IMR-90 (cell line): Measurements from ENCODE around the gene PLEKHD1. TPM values are rescaled to one million over a fixed set of nuclear protein-coding genes. Genes with fewer than 3 reads are reported as not detected.

Experiments used
- ATAC-seq: fragments of 200-7000 bp; cut with Tn5 transposase; 2 replicates; pipeline ENCODE4 v1.9.1; 2020; ENCODE audit warnings: low read depth, mild to moderate bottlenecking, moderate library complexity
- BruUV-seq: library from RNA; stranded (reverse); fragments of 400-500 nt; replicated peaks from 2 replicates; lab custom pipeline; 2021; lab: Mats Ljungman, UMichigan
- CTCF ChIA-PET: fragments of 300-600 bp; formaldehyde crosslinking; extraction: SDS; loops from one replicate; lab custom pipeline; 2021; ENCODE audit warnings: antibody characterized with exemption; lab: Yijun Ruan, JAX
- POLR2A ChIA-PET: fragments of 300-600 bp; sonication (Branson Sonifier 250); formaldehyde crosslinking; loops from one replicate; lab custom pipeline; 2022; ENCODE audit warnings: antibody characterized with exemption; ENCODE audit not compliant: unreplicated experiment; lab: Charles Lee
- DNase-seq: peaks from one replicate; pipeline ENCODE4 v3.0.0; 2013
- H2AFZ ChIP-seq: replicated peaks from 2 replicates; pipeline ENCODE3; 2013; ENCODE audit warnings: low read length, mild to moderate bottlenecking; ENCODE audit not compliant: poor library complexity
- H2AK5ac ChIP-seq: 2 replicates; pipeline ENCODE4 v1.6.1; 2013; ENCODE audit warnings: low read depth, low read length, inconsistent platforms
- H2AK9ac ChIP-seq: replicated peaks from 2 replicates; pipeline ENCODE3; 2013; ENCODE audit warnings: mild to moderate bottlenecking, low read depth, low read length, moderate library complexity; ENCODE audit not compliant: poor library complexity
- H2BK120ac ChIP-seq: 2 replicates; pipeline ENCODE4 v1.6.1; 2013; ENCODE audit warnings: low read depth, low read length, inconsistent platforms
- H2BK15ac ChIP-seq: 3 replicates; pipeline ENCODE4 v1.6.1; 2013; ENCODE audit warnings: low read depth, low read length, inconsistent platforms
- H2BK20ac ChIP-seq: 2 replicates; pipeline ENCODE4 v1.6.1; 2013; ENCODE audit warnings: low read depth, mild to moderate bottlenecking, inconsistent platforms, low read length, moderate library complexity
- H2BK5ac ChIP-seq: 2 replicates; pipeline ENCODE4 v1.6.1; 2013; ENCODE audit warnings: mild to moderate bottlenecking, low read depth, low read length, inconsistent platforms; ENCODE audit not compliant: poor library complexity, severe bottlenecking
- H3K14ac ChIP-seq: replicated peaks from 2 replicates; pipeline ENCODE4 v1.6.1; 2013; ENCODE audit warnings: low read depth, low read length, inconsistent platforms
- H3K18ac ChIP-seq: 2 replicates; pipeline ENCODE4 v1.6.1; 2013; ENCODE audit warnings: low read depth, low read length, control low read depth
- H3K23ac ChIP-seq: 2 replicates; pipeline ENCODE4 v1.6.1; 2013; ENCODE audit warnings: low read depth, low read length, inconsistent platforms
- H3K27ac ChIP-seq: 2 replicates; pipeline ENCODE4 v1.5.1; 2013; ENCODE audit warnings: mild to moderate bottlenecking, control low read depth, low read length; ENCODE audit not compliant: insufficient read depth
- H3K27me3 ChIP-seq: 2 replicates; pipeline ENCODE4 v1.6.1; 2013; ENCODE audit warnings: low read length; ENCODE audit not compliant: control insufficient read depth, insufficient read depth
- H3K36me3 ChIP-seq: 2 replicates; pipeline ENCODE4 v1.6.1; 2013; ENCODE audit warnings: low read length, mixed read lengths; ENCODE audit not compliant: control insufficient read depth, insufficient read depth
- H3K4ac ChIP-seq: 2 replicates; pipeline ENCODE4 v1.6.1; 2013; ENCODE audit warnings: low read depth, low read length, inconsistent platforms
- H3K4me1 ChIP-seq: 2 replicates; pipeline ENCODE4 v1.6.1; 2013; ENCODE audit warnings: low read length, mixed read lengths; ENCODE audit not compliant: control insufficient read depth, insufficient read depth
- H3K4me2 ChIP-seq: 2 replicates; pipeline ENCODE4 v1.6.1; 2013; ENCODE audit warnings: low read depth, mild to moderate bottlenecking, control low read depth, low read length, moderate library complexity
- H3K4me3 ChIP-seq: 2 replicates; pipeline ENCODE4 v1.5.1; 2013; ENCODE audit warnings: low read depth, mild to moderate bottlenecking, control low read depth, low read length, moderate library complexity; ENCODE audit not compliant: insufficient read depth
- H3K56ac ChIP-seq: 2 replicates; pipeline ENCODE4 v1.6.1; 2013; ENCODE audit warnings: low read length, inconsistent platforms; ENCODE audit not compliant: insufficient read depth; ENCODE audit errors: extremely low read depth
- H3K79me1 ChIP-seq, 2 experiments: 2 replicates each; pipeline ENCODE4 v1.6.1; 2013; ENCODE audit warnings: low read length in 2 of 2, inconsistent platforms in 1 of 2, low read depth in 1 of 2
- H3K9ac ChIP-seq: 2 replicates; pipeline ENCODE4 v1.6.1; 2013; ENCODE audit warnings: low read depth, low read length, control low read depth
- H3K9me1 ChIP-seq: 2 replicates; pipeline ENCODE4 v1.6.1; 2013; ENCODE audit warnings: low read length, inconsistent platforms; ENCODE audit not compliant: insufficient read depth
- H3K9me3 ChIP-seq: 2 replicates; pipeline ENCODE4 v1.6.1; 2013; ENCODE audit warnings: low read length; ENCODE audit not compliant: control insufficient read depth, insufficient read depth
- H4K20me1 ChIP-seq: 2 replicates; pipeline ENCODE4 v1.6.1; 2013; ENCODE audit warnings: low read length, inconsistent platforms; ENCODE audit not compliant: insufficient read depth
- H4K5ac ChIP-seq: 2 replicates; pipeline ENCODE4 v1.6.1; 2013; ENCODE audit warnings: mild to moderate bottlenecking, low read depth, low read length, control low read depth
- H4K8ac ChIP-seq, 2 experiments: 2 replicates each; pipeline ENCODE4 v1.6.1; 2013; ENCODE audit warnings: low read depth in 2 of 2, low read length in 2 of 2, control low read depth in 1 of 2, inconsistent platforms in 1 of 2
- H4K91ac ChIP-seq: 2 replicates; pipeline ENCODE4 v1.6.1; 2013; ENCODE audit warnings: low read depth, low read length, inconsistent platforms; ENCODE audit not compliant: insufficient read depth
- BHLHE40 ChIP-seq: fragments of 150-350 bp; IDR thresholded peaks from 2 replicates; pipeline ENCODE4 v1.6.1; 2016; ENCODE audit warnings: mild to moderate bottlenecking, low read depth, low read length
- CEBPB ChIP-seq: IDR thresholded peaks from 2 replicates; pipeline ENCODE4 v1.6.1; 2012; ENCODE audit warnings: low read depth, low read length, improper control_type of control experiment
- CHD1 ChIP-seq: IDR thresholded peaks from 2 replicates; pipeline ENCODE4 v1.6.1; 2012; ENCODE audit warnings: low read depth, low read length, improper control_type of control experiment
- FOS ChIP-seq: fragments of 150-350 bp; IDR thresholded peaks from 2 replicates; pipeline ENCODE4 v1.6.1; 2016; ENCODE audit warnings: low read depth, low read length
- MAFK ChIP-seq: IDR thresholded peaks from 2 replicates; pipeline ENCODE4 v1.6.1; 2012; ENCODE audit warnings: low read depth, low read length, improper control_type of control experiment
- MAZ ChIP-seq: IDR thresholded peaks from 2 replicates; pipeline ENCODE4 v1.6.1; 2012; ENCODE audit warnings: low read depth, mild to moderate bottlenecking, low read length, improper control_type of control experiment, moderate library complexity, borderline replicate concordance
- MXI1 ChIP-seq: IDR thresholded peaks from 2 replicates; pipeline ENCODE4 v1.6.1; 2012; ENCODE audit warnings: low read depth, mild to moderate bottlenecking, low read length, moderate library complexity, borderline replicate concordance
- NFE2L2 ChIP-seq: fragments of 150-350 bp; IDR thresholded peaks from 2 replicates; pipeline ENCODE4 v1.6.1; 2016; ENCODE audit warnings: low read depth, mild to moderate bottlenecking, low read length
- POLR2A ChIP-seq: IDR thresholded peaks from 2 replicates; pipeline ENCODE4 v1.6.1; 2012; ENCODE audit warnings: mild to moderate bottlenecking, low read depth, low read length
- RAD21 ChIP-seq: IDR thresholded peaks from 2 replicates; pipeline ENCODE4 v1.6.1; 2012; ENCODE audit warnings: low read length, improper control_type of control experiment
- RCOR1 ChIP-seq: IDR thresholded peaks from 2 replicates; pipeline ENCODE4 v1.6.1; 2012; ENCODE audit warnings: mild to moderate bottlenecking, low read length, improper control_type of control experiment; ENCODE audit not compliant: insufficient replicate concordance
- RFX5 ChIP-seq: IDR thresholded peaks from 2 replicates; pipeline ENCODE4 v1.8.0; 2012; ENCODE audit warnings: low read depth, mild to moderate bottlenecking, low read length, moderate library complexity
- SMC3 ChIP-seq: fragments of 150-350 bp; IDR thresholded peaks from 2 replicates; pipeline ENCODE4 v1.6.1; 2016; ENCODE audit warnings: low read depth, mild to moderate bottlenecking, antibody characterized with exemption, low read length, moderate library complexity
- whole genome bisulfite sequencing, 2 experiments: methylation state at CpG; one replicate each; pipeline versions ENCODE4 v1.1.5 to v1.1.7; 2013; ENCODE audit warnings: missing lambda C conversion rate in 2 of 2; ENCODE audit not compliant: insufficient read length in 1 of 2; ENCODE audit errors: extremely low coverage in 2 of 2; 5-methylcytosine and 5-hydroxymethylcytosine counted together
- dilution Hi-C: fragments of 300-500 bp; cut with HindIII; formaldehyde crosslinking; loops from one replicate; pipeline ENCODE4 v1.14.3; 2018; ENCODE audit warnings: low sequenced_read_pairs; ENCODE audit not compliant: unreplicated experiment
- in situ Hi-C: fragments of 300-500 bp; cut with MboI; formaldehyde crosslinking; loops from 3 replicates; pipeline ENCODE4 v1.14.3; 2019; ENCODE audit warnings: low sequenced_read_pairs, inconsistent platforms, mixed read lengths
- intact Hi-C: fragments of 100-400 bp; cut with micrococcal nuclease; formaldehyde crosslinking; loops from 2 replicates; pipeline ENCODE4 v1.10.0; 2022
- polyA plus RNA-seq, 3 experiments: library from polyadenylated mRNA; depleted of rRNA; stranded (reverse); fragments of >200 nt; gene quantifications; 2 replicates each; pipeline ENCODE4 v1.2.3, GENCODE V29; 2012; ENCODE audit warnings: low replicate concordance in 1 of 3
- total RNA-seq: library from RNA; depleted of rRNA; stranded (reverse); fragments of >200 nt; gene quantifications from 2 replicates; pipeline ENCODE4 v1.2.3, GENCODE V29; 2012
- TF ChIP-seq, protein P1 (sequence below): conservative IDR thresholded peaks from 2 replicates; pipeline ENCODE4 v1.5.1; 2012; ENCODE audit warnings: mild to moderate bottlenecking, low read depth, low read length, improper control_type of control experiment
- TF ChIP-seq, protein P2 (sequence below): fragments of 150-350 bp; IDR thresholded peaks from 2 replicates; pipeline ENCODE4 v1.6.1; 2017; ENCODE audit warnings: mild to moderate bottlenecking, antibody characterized with exemption, low read length, low read depth
- TF ChIP-seq, protein P3 (sequence below): fragments of 150-350 bp; IDR thresholded peaks from 2 replicates; pipeline ENCODE4 v1.6.1; 2016; ENCODE audit warnings: low read depth, mild to moderate bottlenecking, low read length, moderate library complexity, borderline replicate concordance

PLEKHD1 gene
- total and polyA plus RNA-seq, 2 of the 4 experiments (the other 2 are of a cell fraction) = under 0.01 TPM; not detected in 1

DNA sequence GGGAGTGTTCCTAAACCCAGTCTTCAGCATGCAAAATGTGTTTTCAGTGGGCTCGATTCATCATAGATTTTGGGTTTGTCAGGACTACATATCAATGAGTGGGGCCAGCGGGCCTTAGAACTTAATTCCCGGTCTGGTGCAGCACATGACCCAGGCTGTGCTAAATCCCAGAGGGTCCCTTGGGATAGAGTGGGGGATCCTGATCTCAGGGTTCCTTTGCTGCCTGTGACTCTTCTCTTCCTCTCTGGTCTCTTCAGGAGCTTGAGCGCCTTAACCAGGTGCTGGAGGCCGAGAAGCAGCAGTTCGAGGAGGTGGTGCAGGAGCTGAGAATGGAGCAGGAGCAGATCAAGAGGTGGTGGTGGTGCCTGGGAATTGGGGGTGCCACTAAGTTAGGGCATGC is 37.5 kb downstream of the PLEKHD1 start:
- in situ Hi-C loops (no loop called here), dilution Hi-C loops (no loop called here), intact Hi-C loops (no loop called here)
- Histone ChIP-seq H3K23ac (no peak overlapping the region), H2BK15ac (no peak overlapping the region), H3K36me3 (no peaks in the 10 kb centered on the region), H3K4me2 (no peak overlapping the region), H4K91ac (no peak overlapping the region), H3K18ac (no peak overlapping the region), H4K8ac (no peak overlapping the region), H3K14ac (no peak overlapping the region), H2AK9ac (no peak overlapping the region), H4K5ac (no peak overlapping the region), H3K4ac (no peak overlapping the region), H2BK5ac (no peak overlapping the region), H3K9me1 (no peaks in the 10 kb centered on the region), H3K4me1 (no peaks in the 10 kb centered on the region), H2AFZ (no peak overlapping the region), H2BK120ac (no peak overlapping the region), H3K27ac (no peak overlapping the region), H2AK5ac (no peak overlapping the region), H3K4me3 (no peak overlapping the region), H2BK20ac (no peak overlapping the region), H3K9me3 (no peaks in the 10 kb centered on the region), H3K56ac (no peak overlapping the region), H3K79me1 (no peaks in the 10 kb centered on the region), H3K9ac (no peak overlapping the region), H3K27me3 (peaks cover 63% of the 10 kb centered on the region), H4K20me1 (no peaks in the 10 kb centered on the region; the same call in 1 of the 2 replicates)
- ATAC-seq (no peak), DNase-seq (no peak)
- CTCF ChIA-PET = no interaction called here
- POLR2A ChIA-PET = no interaction called here
- no CpG with 5 or more reads among the region's 6 CpGs for WGBS, 2 experiments
- TF ChIP-seq, protein P1, sequence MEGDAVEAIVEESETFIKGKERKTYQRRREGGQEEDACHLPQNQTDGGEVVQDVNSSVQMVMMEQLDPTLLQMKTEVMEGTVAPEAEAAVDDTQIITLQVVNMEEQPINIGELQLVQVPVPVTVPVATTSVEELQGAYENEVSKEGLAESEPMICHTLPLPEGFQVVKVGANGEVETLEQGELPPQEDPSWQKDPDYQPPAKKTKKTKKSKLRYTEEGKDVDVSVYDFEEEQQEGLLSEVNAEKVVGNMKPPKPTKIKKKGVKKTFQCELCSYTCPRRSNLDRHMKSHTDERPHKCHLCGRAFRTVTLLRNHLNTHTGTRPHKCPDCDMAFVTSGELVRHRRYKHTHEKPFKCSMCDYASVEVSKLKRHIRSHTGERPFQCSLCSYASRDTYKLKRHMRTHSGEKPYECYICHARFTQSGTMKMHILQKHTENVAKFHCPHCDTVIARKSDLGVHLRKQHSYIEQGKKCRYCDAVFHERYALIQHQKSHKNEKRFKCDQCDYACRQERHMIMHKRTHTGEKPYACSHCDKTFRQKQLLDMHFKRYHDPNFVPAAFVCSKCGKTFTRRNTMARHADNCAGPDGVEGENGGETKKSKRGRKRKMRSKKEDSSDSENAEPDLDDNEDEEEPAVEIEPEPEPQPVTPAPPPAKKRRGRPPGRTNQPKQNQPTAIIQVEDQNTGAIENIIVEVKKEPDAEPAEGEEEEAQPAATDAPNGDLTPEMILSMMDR = no peak
- TF ChIP-seq BHLHE40 (no peak), RCOR1 (no peak), RAD21 (no peak), RFX5 (no peak), CEBPB (no peak), FOS (no peak), POLR2A (no peak), NFE2L2 (no peak), MAZ (no peak), SMC3 (no peak), MXI1 (no peak), CHD1 (no peak), MAFK (no peak)
- TF ChIP-seq, protein P2, sequence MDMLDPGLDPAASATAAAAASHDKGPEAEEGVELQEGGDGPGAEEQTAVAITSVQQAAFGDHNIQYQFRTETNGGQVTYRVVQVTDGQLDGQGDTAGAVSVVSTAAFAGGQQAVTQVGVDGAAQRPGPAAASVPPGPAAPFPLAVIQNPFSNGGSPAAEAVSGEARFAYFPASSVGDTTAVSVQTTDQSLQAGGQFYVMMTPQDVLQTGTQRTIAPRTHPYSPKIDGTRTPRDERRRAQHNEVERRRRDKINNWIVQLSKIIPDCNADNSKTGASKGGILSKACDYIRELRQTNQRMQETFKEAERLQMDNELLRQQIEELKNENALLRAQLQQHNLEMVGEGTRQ = no peak
- TF ChIP-seq, protein P3, sequence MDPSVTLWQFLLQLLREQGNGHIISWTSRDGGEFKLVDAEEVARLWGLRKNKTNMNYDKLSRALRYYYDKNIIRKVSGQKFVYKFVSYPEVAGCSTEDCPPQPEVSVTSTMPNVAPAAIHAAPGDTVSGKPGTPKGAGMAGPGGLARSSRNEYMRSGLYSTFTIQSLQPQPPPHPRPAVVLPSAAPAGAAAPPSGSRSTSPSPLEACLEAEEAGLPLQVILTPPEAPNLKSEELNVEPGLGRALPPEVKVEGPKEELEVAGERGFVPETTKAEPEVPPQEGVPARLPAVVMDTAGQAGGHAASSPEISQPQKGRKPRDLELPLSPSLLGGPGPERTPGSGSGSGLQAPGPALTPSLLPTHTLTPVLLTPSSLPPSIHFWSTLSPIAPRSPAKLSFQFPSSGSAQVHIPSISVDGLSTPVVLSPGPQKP = no peak
- BruUV-seq = no TSS peak
